ENCODE results near the gene ZNF45.

The ZNF45 gene

GRCh38 chr19:43934985-43935708 lies at the start of gene ZNF45:
ZNF45 (minus strand) TSS chr19:43935282; CDS start chr19:43922185, 13,097 bp downstream.
- no peak for TF ChIP-seq CTCF (IDR thresholded peaks at IDR 0.05)
- TF ChIP-seq ZFX (IDR thresholded peaks at IDR 0.05; ENCODE audit: borderline replicate concordance) = no peak
- H3K27ac ChIP-seq = peak within 1 kb of the TSS; percentile 69

GRCh38 chr19:43984687-43985000 lies 49.6 kb upstream of the ZNF45 start:
- TF ChIP-seq ZFX (IDR thresholded peaks at IDR 0.05; ENCODE audit: borderline replicate concordance) (no peak), CTCF (IDR thresholded peaks at IDR 0.05) (no peak)
- H3K27ac ChIP-seq = peak overlapping the region; percentile 47

GRCh38 chr19:43983912-43984686 lies 49.0 kb upstream of the ZNF45 start, which contains the start of gene ZNF155:
ZNF155 (plus strand) TSS chr19:43984188; CDS start chr19:43988544, 4,356 bp downstream.
- peak within 1 kb of the TSS; percentile 47 for H3K27ac ChIP-seq
- TF ChIP-seq ZFX (IDR thresholded peaks at IDR 0.05; ENCODE audit: borderline replicate concordance) (no peak), CTCF (IDR thresholded peaks at IDR 0.05) (no peak)

GRCh38 chr19:43983544-43983911 lies 48.4 kb upstream of the ZNF45 start:
- TF ChIP-seq CTCF (IDR thresholded peaks at IDR 0.05) = no peak
- no peak for TF ChIP-seq ZFX (IDR thresholded peaks at IDR 0.05; ENCODE audit: borderline replicate concordance)
- H3K27ac ChIP-seq = peak overlapping the region; percentile 47

- no peak overlapping the region for H3K27ac ChIP-seq
These were observed 41.6 kb upstream of the ZNF45 start for GRCh38 chr19:43976732-43977131.

GRCh38 chr19:43966079-43966694 lies 31.1 kb upstream of the ZNF45 start:
- TF ChIP-seq ZFX (IDR thresholded peaks at IDR 0.05; ENCODE audit: borderline replicate concordance) (no peak), CTCF (IDR thresholded peaks at IDR 0.05) (no peak)

More at GRCh38 chr19:43976732-43977131, 41.6 kb upstream of the ZNF45 start:
- TF ChIP-seq CTCF (IDR thresholded peaks at IDR 0.05) = no peak
- no peak for TF ChIP-seq ZFX (IDR thresholded peaks at IDR 0.05; ENCODE audit: borderline replicate concordance)

More at GRCh38 chr19:43966079-43966694, 31.1 kb upstream of the ZNF45 start:
- H3K27ac ChIP-seq = no peak overlapping the region

All from 22Rv1 (cell line).